Stimulated activated CD4-positive, alpha-beta T cell treated with anti-CD3 and anti-CD28 coated beads, TNF-alpha, amount 100 ng/mL, for 4 hours (primary cell): ENCODE results near the gene NTM.

ENCODE experiments used
- DNase-seq, 3 experiments: peaks; one replicate each; pipeline ENCODE4 v3.0.0-alpha.2; 2020; ENCODE audit warnings: low read depth in 3 of 3

NTM gene

DNA sequence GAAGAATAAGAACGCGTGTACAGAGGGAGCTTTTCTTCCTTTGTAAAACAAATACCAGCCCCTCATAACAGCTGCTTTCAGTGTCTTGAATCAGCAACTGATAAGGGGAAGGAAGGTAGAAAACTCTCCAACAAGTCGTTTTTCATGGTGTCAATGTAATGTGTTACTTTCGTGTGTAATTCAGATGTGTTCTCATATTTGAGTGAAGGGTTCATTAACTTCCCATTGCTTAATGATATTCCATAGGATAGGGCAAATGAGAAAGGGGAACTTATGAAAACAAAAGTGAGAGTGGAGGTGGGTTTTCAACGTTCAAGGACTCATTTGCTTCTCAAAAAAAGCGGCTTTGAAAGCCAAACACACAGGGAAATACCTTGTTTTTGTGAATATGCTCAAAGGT is 452.1 kb downstream of the NTM start:
- no peak for DNase-seq

- no peak for DNase-seq
Observed at GRCh38 chr11:131823772-131824171, 453.4 kb downstream of the NTM start.

GRCh38 chr11:131824771-131825170 is 454.4 kb downstream of the NTM start:
- DNase-seq = no peak

DNA sequence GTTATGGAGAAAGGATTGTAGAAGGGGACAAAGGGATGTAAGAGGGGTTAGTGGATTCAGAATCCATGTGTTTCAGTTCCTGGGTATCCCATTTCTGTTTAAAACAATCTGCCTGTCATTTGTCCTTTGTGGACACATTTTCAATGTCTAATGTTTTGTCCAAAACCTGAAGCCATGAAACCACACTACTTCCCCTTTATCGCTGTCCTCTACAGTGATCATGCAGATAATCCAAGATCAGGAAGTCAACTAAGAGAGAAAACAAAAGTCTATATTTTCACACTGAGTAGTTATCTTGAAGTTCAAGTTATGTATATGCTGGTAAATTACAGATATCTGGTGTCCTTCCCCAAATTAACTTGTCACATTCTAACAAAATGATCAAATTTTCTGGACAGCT is 457.0 kb downstream of the NTM start:
- no peak for DNase-seq

GRCh38 chr11:131829725-131830124 is 459.3 kb downstream of the NTM start:
- no peak for DNase-seq

DNA sequence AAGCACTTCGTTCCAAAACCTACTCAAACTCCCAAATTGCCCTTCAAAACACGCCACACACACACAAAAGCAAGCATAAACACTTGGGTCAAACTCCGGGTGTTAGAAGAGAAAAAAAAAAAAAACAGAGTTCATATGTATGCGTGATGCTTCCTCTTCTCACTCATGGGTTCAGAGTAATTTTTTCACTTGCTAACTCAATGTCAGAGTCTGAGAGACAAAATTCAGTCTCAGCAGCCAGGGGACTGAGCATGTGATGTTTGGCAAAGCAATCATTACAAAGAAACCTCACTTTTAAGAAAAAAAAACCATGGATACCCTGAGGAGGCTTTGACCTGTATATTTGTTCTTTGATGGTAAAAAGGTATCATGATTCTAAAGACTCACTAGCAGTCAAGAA is 461.7 kb downstream of the NTM start:
- DNase-seq = no peak

DNA sequence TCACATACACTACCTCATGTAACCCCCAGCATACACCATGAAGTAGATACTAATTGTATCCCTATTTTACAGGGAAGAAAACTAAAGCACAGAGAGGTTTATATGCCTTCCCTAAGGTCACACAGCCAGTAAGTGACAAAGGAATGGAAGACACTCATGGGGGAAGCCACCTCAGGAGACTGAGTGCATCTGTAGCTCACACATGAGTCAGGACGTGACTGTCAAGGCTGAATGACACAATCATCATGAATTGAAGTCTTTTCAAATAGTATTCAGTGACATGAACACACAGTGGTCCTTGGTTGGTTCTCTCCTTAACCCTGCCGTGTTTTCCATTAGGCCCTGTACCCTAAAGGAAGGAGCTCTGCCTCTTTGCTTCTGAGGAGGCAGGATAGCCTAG is 463.0 kb downstream of the NTM start:
- no peak for DNase-seq

GRCh38 chr11:131837562-131837961 is 467.1 kb downstream of the NTM start:
- DNase-seq = no peak

- no peak for DNase-seq
Observed at GRCh38 chr11:131838016-131838415, 467.6 kb downstream of the NTM start.

GRCh38 chr11:131839326-131839725 is 468.9 kb downstream of the NTM start:
- no peak for DNase-seq

DNA sequence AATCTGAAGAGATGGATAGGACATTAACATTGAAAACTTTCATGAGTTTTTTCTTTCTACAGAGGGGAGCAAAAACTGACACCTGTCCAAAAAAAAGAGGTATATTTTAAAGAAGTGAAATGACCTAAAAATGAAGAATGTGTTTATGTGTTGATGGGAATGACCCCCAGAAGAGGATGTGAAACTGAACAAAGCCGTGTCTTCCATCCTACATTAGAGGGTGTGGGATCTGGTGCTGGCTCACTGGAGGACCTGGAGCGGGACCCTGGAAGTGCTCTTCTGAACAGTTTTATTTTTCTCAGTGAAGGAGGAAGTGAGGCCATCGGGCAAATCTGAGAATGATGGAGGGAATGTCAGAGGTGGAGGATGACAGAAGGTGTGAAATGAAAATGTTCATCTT is 470.1 kb downstream of the NTM start:
- DNase-seq = no peak

- no peak for DNase-seq
Observed at GRCh38 chr11:131841028-131841427, 470.6 kb downstream of the NTM start.

DNA sequence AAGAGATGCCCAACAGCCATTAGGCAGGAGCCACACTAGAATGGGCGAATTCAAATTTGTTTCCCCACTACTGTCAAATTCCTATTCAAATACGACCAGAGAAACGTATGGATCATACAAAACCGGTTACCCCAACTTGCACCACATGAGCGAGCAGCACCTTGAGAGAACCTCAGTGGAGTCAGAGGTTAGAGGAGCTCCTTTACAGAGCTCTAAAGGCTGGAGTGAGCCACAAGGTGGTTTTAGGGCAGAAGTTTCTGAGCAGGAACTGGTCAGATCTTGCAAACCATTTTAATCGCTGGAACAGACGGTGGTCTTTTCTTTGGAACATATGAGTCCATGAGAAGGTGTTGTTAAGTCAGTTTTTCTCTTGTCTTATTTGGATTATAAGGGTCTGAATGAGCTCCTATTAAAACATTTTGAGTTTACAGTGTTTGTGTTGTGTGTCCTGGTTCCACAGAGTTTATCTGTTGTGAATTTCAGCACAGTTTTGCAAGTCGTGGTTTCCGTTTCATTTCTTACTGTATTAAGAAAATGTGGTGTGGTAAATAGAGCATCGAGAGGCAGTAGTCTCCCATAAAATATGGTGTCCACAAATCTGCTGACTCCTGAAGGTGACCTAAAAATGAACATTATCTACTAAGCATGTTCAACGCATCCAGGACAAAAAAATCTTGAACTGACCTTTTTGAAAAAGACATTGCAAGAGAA is 471.7 kb downstream of the NTM start:
- no peak for DNase-seq

- no peak for DNase-seq
Observed at GRCh38 chr11:131845255-131845654, 474.8 kb downstream of the NTM start.

DNA sequence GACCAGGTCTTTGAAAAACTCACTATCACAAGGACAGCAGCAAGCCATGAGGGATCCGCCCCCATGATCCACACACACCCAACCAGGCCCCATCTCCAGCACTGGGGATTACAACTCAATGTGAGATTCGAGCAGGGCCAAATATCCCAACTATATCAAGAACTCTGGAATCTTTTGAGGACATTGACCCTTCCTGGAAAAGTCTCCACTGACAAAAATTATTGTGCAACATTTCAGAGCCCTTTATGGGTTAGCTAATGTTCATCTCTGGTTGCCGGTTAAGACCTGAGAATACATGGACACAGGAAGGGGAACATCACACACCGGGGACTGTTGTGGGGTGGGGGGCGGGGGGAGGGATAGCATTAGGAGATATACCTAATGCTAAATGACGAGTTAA is 479.1 kb downstream of the NTM start:
- no peak for DNase-seq

DNA sequence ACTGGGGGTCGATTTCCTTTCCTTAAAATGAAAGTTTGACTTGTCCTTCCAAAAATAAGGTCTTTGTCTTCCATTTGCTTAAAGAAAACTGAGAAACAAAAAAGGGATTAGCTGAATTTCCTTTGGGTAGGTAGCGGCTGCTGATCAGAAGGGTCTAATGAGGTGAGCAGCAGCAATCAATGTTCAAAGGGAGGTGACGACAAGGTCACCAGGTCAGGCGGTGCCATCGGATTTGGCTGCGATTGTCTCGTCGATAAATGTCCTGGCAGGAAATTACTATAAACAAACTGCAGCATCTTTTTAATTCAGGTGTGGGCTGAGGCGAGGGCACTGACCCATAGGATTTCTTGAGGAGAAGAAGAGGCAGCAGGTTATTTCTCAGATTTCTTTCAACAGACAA is 480.1 kb downstream of the NTM start:
- DNase-seq = no peak

GRCh38 chr11:131851964-131852755 is 481.7 kb downstream of the NTM start:
- no peak for DNase-seq

GRCh38 chr11:131852757-131853156 is 482.3 kb downstream of the NTM start:
- no peak for DNase-seq

DNA sequence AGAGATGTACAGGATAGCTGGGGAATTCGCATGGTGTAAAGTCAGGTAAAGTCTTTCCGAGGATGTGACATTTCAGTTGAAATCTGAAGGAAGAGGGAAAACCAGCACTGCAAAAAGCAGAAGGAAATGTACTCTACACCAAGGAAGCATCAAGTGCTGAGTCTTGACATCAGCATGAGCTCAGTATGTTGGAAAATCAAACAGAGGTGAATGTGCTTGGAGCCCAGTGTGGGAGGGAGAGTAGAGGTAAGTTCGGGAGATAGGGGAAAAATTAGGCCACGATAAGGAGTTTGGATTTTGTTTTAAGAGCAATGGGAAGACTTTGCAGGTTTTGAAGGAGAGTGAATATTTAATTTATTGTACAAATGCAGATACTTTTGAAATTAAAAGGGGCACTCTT is 484.0 kb downstream of the NTM start:
- no peak for DNase-seq

- DNase-seq = no peak
Observed at GRCh38 chr11:131855320-131855719, 484.9 kb downstream of the NTM start.

GRCh38 chr11:131857246-131857645 is 486.8 kb downstream of the NTM start:
- DNase-seq = no peak

GRCh38 chr11:131858505-131858904 is 488.1 kb downstream of the NTM start:
- no peak for DNase-seq

GRCh38 chr11:131859538-131860210 is 489.3 kb downstream of the NTM start:
- DNase-seq = no peak
